ENCODE results near the gene RGP1.

Gene RGP1

DNA sequence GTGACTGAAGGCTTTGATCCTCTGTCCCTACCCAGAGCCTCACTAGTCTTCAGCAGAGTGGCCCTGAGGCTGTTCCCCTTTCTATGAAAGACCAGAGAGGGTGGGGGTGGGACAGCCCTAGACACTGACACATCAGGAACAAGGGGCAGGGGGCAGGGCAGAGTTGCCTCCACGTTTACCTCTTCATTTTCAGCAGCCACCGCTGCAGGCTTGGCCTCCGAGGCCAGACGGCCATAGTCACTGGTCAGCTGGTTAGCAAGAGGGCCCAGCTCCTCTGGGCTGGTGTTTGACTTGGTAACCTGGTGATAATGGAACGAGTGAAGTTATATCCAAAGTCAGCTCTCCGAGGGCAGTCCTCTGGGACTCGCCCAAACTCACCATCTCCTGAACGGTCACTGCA, 43.7 kb upstream of the RGP1 start:
- DNase-seq: no peak
- TF ChIP-seq, protein P1, sequence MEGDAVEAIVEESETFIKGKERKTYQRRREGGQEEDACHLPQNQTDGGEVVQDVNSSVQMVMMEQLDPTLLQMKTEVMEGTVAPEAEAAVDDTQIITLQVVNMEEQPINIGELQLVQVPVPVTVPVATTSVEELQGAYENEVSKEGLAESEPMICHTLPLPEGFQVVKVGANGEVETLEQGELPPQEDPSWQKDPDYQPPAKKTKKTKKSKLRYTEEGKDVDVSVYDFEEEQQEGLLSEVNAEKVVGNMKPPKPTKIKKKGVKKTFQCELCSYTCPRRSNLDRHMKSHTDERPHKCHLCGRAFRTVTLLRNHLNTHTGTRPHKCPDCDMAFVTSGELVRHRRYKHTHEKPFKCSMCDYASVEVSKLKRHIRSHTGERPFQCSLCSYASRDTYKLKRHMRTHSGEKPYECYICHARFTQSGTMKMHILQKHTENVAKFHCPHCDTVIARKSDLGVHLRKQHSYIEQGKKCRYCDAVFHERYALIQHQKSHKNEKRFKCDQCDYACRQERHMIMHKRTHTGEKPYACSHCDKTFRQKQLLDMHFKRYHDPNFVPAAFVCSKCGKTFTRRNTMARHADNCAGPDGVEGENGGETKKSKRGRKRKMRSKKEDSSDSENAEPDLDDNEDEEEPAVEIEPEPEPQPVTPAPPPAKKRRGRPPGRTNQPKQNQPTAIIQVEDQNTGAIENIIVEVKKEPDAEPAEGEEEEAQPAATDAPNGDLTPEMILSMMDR (IDR thresholded peaks at IDR 0.05): no peak
- Mint-ChIP-seq H3K36me3 (ENCODE audit: low read depth) (peaks cover 51% of the 10 kb centered on the region), H3K27me3 (ENCODE audit: low read depth, poor library complexity) (no peaks in the 10 kb centered on the region), H3K4me3 (no peak overlapping the region), H3K4me1 (no peaks in the 10 kb centered on the region), H3K9me3 (no peaks in the 10 kb centered on the region), H3K27ac (no peak overlapping the region)

DNA sequence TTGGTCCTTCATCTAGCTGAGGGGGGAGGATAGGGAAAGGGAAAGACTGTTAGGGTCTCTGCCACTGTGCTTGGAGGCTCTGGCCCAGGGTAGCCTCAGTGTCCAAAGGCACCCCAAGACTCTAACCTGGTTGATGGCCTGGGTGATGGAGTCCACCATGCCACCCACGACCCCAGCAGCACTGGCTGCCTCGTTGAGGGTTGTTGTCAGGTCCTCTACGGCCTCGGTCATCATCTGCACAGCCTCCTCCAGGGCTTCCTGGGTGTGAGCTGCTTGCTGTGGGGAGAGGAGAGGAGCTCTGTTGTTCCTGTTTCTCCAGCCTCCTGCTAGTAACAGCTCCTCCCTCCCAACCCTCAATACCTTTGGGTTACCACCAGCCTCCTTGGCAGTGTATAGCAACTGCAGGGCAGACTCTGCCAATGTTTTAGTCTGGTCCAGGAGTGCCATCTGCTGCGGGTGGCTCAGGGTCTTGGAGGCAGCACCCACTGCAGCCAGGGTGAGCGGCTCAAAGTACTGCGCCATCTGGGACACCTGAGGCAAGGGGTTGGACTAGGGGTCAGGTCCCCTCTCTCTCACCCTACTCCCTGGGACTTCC, 43.2 kb upstream of the RGP1 start:
- DNase-seq: no peak
- no peak overlapping the region for H3K4me3 Mint-ChIP-seq
- H3K27me3 Mint-ChIP-seq (ENCODE audit: low read depth, poor library complexity): no peaks in the 10 kb centered on the region
- no peaks in the 10 kb centered on the region for H3K4me1 Mint-ChIP-seq
- H3K9me3 Mint-ChIP-seq: no peaks in the 10 kb centered on the region
- TF ChIP-seq, protein P1 (IDR thresholded peaks at IDR 0.05): no peak
- no peak overlapping the region for H3K27ac Mint-ChIP-seq
- peaks cover 57% of the 10 kb centered on the region for H3K36me3 Mint-ChIP-seq (ENCODE audit: low read depth)

DNA sequence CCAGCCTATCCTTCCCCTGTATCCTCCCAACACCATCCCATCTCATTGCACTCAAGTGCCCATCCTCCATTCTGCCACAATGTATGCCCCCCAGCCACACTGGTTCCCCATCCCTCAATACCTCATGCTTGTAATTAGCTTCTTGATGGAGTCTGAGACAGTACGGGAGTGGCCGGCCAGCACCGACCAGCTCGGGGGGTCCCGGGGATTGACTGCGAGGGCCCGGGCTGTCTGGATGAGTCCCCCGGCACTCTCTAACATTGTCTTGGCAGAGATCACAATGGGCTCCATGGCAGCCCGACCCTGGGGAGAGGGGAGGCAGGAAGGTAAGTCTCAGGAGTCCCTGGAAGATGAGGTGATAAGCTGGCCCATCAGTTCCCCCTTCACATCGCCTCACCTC, 42.1 kb upstream of the RGP1 start:
- no peak overlapping the region for H3K4me3 Mint-ChIP-seq
- DNase-seq: no peak
- TF ChIP-seq, protein P1 (IDR thresholded peaks at IDR 0.05): no peak
- H3K9me3 Mint-ChIP-seq: no peaks in the 10 kb centered on the region
- peaks cover 6% of the 10 kb centered on the region for H3K4me1 Mint-ChIP-seq
- H3K27ac Mint-ChIP-seq: no peak overlapping the region
- H3K27me3 Mint-ChIP-seq (ENCODE audit: low read depth, poor library complexity): no peaks in the 10 kb centered on the region
- peaks cover 67% of the 10 kb centered on the region for H3K36me3 Mint-ChIP-seq (ENCODE audit: low read depth)

DNA sequence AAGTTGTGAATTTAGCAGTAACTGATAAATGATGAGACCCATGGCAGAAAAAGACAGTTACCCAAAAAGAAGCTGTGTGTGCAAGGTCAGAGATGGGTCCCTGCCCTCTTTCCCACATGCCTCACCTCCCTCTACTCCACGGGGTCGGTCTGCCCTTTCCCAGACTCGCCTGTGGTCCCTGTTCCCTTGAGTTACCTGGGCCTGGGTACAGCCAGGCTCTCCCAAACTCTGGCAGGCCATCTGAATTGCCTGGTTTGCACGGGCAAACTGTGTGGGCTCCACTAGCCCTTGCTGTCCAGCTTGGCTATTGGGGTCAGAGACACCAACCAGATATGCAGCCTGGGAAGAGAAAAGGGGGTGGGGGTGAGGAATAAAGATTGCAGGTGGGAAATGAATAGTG, 40.9 kb upstream of the RGP1 start:
- Mint-ChIP-seq H3K9me3 (no peaks in the 10 kb centered on the region), H3K27me3 (ENCODE audit: low read depth, poor library complexity) (no peaks in the 10 kb centered on the region), H3K27ac (no peak overlapping the region), H3K4me1 (peaks cover 8% of the 10 kb centered on the region), H3K36me3 (ENCODE audit: low read depth) (peaks cover 73% of the 10 kb centered on the region), H3K4me3 (no peak overlapping the region)
- DNase-seq: no peak
- TF ChIP-seq, protein P1 (IDR thresholded peaks at IDR 0.05): no peak

DNA sequence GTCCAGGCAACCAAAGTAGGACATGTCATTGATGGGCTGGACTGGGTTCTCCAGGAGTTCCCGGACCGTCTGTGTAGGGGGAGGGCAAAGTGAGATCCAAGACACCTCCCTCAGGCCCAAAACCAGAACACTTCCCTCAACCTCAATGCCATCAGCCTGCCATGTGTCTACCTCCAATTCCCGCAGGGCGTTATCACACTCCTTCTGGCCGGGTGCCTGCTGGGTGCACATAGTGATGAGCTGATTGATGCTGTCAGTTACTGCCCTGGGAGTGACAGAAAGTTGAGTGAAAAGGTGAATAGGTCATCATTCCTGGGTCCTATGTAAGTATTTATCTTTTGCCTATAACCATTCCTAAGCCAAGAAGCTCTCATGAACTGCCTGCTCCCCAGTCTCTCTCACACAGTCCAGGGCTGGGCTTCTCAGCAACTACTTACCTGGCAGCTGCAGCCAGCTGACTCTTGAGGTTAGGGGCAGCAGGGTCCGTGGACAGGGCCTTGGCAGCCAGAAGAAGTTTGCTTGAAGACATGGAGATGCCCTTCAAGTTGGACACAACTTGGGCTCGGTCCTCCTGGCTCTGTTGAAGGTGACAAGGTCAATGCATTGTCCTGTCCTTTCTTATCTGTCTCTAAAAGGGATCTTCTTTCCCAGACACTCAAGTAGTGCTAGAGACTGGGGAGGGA, 38.1 kb upstream of the RGP1 start:
- no peak for DNase-seq
- Mint-ChIP-seq H3K27me3 (ENCODE audit: low read depth, poor library complexity) (no peaks in the 10 kb centered on the region), H3K36me3 (ENCODE audit: low read depth) (peaks cover 84% of the 10 kb centered on the region), H3K4me3 (no peak overlapping the region), H3K9me3 (no peaks in the 10 kb centered on the region), H3K27ac (no peak overlapping the region), H3K4me1 (peaks cover 8% of the 10 kb centered on the region)
- TF ChIP-seq, protein P1 (IDR thresholded peaks at IDR 0.05): no peak

All from nephron progenitor cell (in vitro differentiated cells).